ENCODE results near the gene GAS2L1. TPM values are rescaled to one million over a fixed set of nuclear protein-coding genes. Genes with fewer than 3 reads are reported as not detected.

The GAS2L1 gene
- total RNA-seq, 1 experiment from 2014 or later, result 29.4 TPM

DNA sequence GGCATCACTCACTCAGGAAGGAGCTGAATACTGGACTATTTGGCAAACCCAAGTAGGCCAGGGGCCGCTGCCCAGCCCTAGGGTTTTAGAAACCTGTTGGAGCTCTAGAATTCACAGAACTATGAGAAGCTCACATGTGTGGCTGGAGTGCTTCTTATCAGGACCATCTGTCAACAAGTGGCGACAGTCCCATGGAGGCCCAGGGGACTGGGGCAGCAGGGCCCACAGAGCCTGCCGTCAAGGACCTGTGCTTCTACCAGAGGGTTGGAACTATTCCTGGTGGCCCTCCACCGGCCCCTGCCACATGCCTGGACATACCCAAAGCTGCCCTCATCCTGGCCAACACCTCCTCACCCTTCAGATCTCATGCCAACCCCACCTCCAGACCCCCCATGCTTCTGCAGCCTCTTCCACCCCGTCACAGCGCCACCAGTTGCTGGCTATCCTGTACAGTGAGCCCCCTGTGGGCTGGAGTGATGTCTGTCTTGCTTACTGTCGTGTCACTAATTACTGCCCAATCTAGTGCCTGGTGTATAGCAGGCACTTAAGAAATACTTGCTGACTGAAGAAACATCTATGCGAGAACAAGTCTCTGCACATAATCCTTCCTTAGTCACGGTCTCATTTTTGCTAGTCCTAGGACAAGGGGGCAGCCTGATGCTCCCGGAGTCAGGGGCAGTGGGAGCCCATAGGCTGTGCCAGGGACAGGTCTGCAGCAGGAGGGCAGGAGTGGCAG, 36.3 kb downstream of the GAS2L1 start:
- intact Hi-C loops (cut with micrococcal nuclease), result no loop called here
- Histone ChIP-seq H3K4me3 (replicated peaks in 1 of 2; ENCODE audit: low read depth in 1 of 2, low read length in 2 of 2) (no peak overlapping the region), H3K27ac (ENCODE audit: low read depth, low read length) (peak overlapping the region; percentile 32; the same call in 1 of the 2 replicates), H3K27me3 (ENCODE audit: insufficient read depth, low read length) (no peaks in the 10 kb centered on the region), H4K20me1 (ENCODE audit: insufficient read depth) (no peaks in the 10 kb centered on the region; the same call in 1 of the 2 replicates), H3K4me1 (ENCODE audit: control insufficient read depth in 1 of 2, insufficient read depth in 2 of 2, low read length in 2 of 2) (peaks cover 24 to 33% of the 10 kb centered on the region in 2 experiments), H3K9ac (ENCODE audit: low read length) (no peak overlapping the region), H3K9me3 (ENCODE audit: control insufficient read depth in 1 of 2, insufficient read depth in 1 of 2, low read depth in 1 of 2, low read length in 2 of 2) (no peaks in the 10 kb centered on the region), H3K9me2 (ENCODE audit: insufficient read depth) (no peaks in the 10 kb centered on the region), H3K79me2 (ENCODE audit: insufficient read depth, low read length) (no peaks in the 10 kb centered on the region), H2AFZ (ENCODE audit: low read depth, low read length, poor library complexity, severe bottlenecking) (no peak overlapping the region), H3K36me3 (ENCODE audit: control insufficient read depth in 1 of 2, insufficient read depth in 2 of 2, low read length in 2 of 2) (peaks cover 26 to 29% of the 10 kb centered on the region in 2 experiments), H3K4me2 (ENCODE audit: low read length) (peak overlapping the region; percentile 57)
- ATAC-seq (no peak), DNase-seq (ENCODE audit: low read depth, low spot score) (no peak)
- TF ChIP-seq EGR1 (IDR thresholded peaks at IDR 0.05; ENCODE audit: low read depth), result no peak
- no peak for TF ChIP-seq CEBPB (IDR thresholded peaks at IDR 0.05; ENCODE audit: low read depth)
- ChIA-PET RAD21 (ENCODE audit: low non-redundant PET in 1 of 2, low total read pairs in 2 of 2, uncharacterized antibody in 2 of 2, unreplicated experiment in 2 of 2) (no interaction called here), POLR2A (no interaction called here), CTCF (interaction anchor here (1.4 kb wide), 1 partner anchor 16 kb away, joined by 3 read pairs; no protein-coding TSS in a partner anchor)
- no TSS peak for BruUV-seq (replicated peaks)

DNA sequence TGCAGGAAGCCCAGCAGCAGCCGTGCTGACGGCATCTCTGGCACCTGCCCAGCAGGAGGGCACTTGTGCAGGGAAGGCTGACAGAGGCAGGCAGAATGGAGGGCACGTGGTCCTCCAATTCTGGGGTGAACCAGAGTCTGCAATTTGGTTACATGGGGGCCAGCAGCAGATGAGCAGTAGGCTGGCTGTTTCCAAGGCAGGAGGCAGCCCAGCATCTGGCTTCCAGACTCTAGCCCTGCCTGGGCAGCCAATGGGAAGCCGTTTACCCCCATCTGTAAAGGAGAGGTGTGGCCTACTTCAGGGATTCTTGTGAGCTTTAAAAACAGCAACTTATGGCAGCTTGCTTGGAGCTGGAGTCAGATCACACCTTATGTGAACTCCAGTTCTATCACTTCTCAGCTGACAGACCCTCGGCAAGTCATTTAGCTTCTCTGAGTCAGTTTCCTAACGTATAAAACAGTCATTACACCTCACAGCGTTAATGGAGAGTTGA, 36.9 kb downstream of the GAS2L1 start:
- peak overlapping the region; percentile 57 for H3K4me2 ChIP-seq (ENCODE audit: low read length)
- H3K27ac ChIP-seq (ENCODE audit: low read depth, low read length), result peak overlapping the region; percentile 32
- H2AFZ ChIP-seq (ENCODE audit: low read depth, low read length, poor library complexity, severe bottlenecking), result no peak overlapping the region
- ChIA-PET CTCF (interaction anchor here (1.4 kb wide), 1 partner anchor 15 kb away, joined by 3 read pairs; no protein-coding TSS in a partner anchor), RAD21 (ENCODE audit: low non-redundant PET in 1 of 2, low total read pairs in 2 of 2, uncharacterized antibody in 2 of 2, unreplicated experiment in 2 of 2) (interaction anchor here in 1 of 2 experiments (0.7 kb wide), 1 partner anchor 40 kb away, joined by 3 read pairs; no protein-coding TSS in a partner anchor), POLR2A (no interaction called here)
- TF ChIP-seq, protein P1, sequence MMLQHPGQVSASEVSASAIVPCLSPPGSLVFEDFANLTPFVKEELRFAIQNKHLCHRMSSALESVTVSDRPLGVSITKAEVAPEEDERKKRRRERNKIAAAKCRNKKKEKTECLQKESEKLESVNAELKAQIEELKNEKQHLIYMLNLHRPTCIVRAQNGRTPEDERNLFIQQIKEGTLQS (IDR thresholded peaks at IDR 0.05), result no peak
- TF ChIP-seq ELF1 (IDR thresholded peaks at IDR 0.05; ENCODE audit: borderline replicate concordance, low read depth), result no peak
- TF ChIP-seq, protein P2, sequence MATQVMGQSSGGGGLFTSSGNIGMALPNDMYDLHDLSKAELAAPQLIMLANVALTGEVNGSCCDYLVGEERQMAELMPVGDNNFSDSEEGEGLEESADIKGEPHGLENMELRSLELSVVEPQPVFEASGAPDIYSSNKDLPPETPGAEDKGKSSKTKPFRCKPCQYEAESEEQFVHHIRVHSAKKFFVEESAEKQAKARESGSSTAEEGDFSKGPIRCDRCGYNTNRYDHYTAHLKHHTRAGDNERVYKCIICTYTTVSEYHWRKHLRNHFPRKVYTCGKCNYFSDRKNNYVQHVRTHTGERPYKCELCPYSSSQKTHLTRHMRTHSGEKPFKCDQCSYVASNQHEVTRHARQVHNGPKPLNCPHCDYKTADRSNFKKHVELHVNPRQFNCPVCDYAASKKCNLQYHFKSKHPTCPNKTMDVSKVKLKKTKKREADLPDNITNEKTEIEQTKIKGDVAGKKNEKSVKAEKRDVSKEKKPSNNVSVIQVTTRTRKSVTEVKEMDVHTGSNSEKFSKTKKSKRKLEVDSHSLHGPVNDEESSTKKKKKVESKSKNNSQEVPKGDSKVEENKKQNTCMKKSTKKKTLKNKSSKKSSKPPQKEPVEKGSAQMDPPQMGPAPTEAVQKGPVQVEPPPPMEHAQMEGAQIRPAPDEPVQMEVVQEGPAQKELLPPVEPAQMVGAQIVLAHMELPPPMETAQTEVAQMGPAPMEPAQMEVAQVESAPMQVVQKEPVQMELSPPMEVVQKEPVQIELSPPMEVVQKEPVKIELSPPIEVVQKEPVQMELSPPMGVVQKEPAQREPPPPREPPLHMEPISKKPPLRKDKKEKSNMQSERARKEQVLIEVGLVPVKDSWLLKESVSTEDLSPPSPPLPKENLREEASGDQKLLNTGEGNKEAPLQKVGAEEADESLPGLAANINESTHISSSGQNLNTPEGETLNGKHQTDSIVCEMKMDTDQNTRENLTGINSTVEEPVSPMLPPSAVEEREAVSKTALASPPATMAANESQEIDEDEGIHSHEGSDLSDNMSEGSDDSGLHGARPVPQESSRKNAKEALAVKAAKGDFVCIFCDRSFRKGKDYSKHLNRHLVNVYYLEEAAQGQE (IDR thresholded peaks at IDR 0.05; ENCODE audit: low read depth), result no peak
- TF ChIP-seq POLR2A (IDR thresholded peaks at IDR 0.05; ENCODE audit: borderline replicate concordance, extremely low read depth, insufficient read depth, insufficient read length), result no peak
- no peak for TF ChIP-seq ZNF274 (IDR thresholded peaks at IDR 0.05; ENCODE audit: low read depth, low read length)
- no peak for TF ChIP-seq SIN3A (IDR thresholded peaks at IDR 0.05; ENCODE audit: low read depth)
- TF ChIP-seq RAD21 (IDR thresholded peaks at IDR 0.05; ENCODE audit: low read depth), result no peak
- no peak for TF ChIP-seq POLR2AphosphoS5 (IDR thresholded peaks at IDR 0.05; ENCODE audit: low read depth, low read length)
- TF ChIP-seq ZFX (IDR thresholded peaks at IDR 0.05), result no peak
- TF ChIP-seq CEBPB (IDR thresholded peaks at IDR 0.05; ENCODE audit: low read depth), result no peak
- TF ChIP-seq SP1 (IDR thresholded peaks at IDR 0.05; ENCODE audit: low read depth), result no peak
- TF ChIP-seq JUND (IDR thresholded peaks at IDR 0.05), result no peak
- TF ChIP-seq EGR1 (IDR thresholded peaks at IDR 0.05; ENCODE audit: low read depth), result no peak
- no peak overlapping the region for H3K9ac ChIP-seq (ENCODE audit: low read length)
- no peaks in the 10 kb centered on the region; the same call in 1 of the 2 replicates for H4K20me1 ChIP-seq (ENCODE audit: insufficient read depth)
- no peaks in the 10 kb centered on the region for H3K9me3 ChIP-seq (ENCODE audit: control insufficient read depth in 1 of 2, insufficient read depth in 1 of 2, low read depth in 1 of 2, low read length in 2 of 2)
- peaks cover 24 to 30% of the 10 kb centered on the region in 2 experiments for H3K36me3 ChIP-seq (ENCODE audit: control insufficient read depth in 1 of 2, insufficient read depth in 2 of 2, low read length in 2 of 2)
- DNase-seq (ENCODE audit: low read depth, low spot score), result no peak
- no peaks in the 10 kb centered on the region for H3K9me2 ChIP-seq (ENCODE audit: insufficient read depth)
- peaks cover 24 to 33% of the 10 kb centered on the region in 2 experiments for H3K4me1 ChIP-seq (ENCODE audit: control insufficient read depth in 1 of 2, insufficient read depth in 2 of 2, low read length in 2 of 2)
- no peak overlapping the region for H3K4me3 ChIP-seq (replicated peaks in 1 of 2; ENCODE audit: low read depth in 1 of 2, low read length in 2 of 2)
- intact Hi-C loops (cut with micrococcal nuclease), result no loop called here
- ATAC-seq, result peak; percentile 24; the same call in 1 of the 2 replicates
- H3K79me2 ChIP-seq (ENCODE audit: insufficient read depth, low read length), result no peaks in the 10 kb centered on the region
- no TSS peak for BruUV-seq (replicated peaks)
- no peaks in the 10 kb centered on the region for H3K27me3 ChIP-seq (ENCODE audit: insufficient read depth, low read length)
